Suprapubic skin (tissue), 4 donors: ENCODE results near the gene RAB43.

Source experiments
- EP300 ChIP-seq: sonication (generic); formaldehyde crosslinking; IDR thresholded peaks from one replicate; pipeline ENCODE4 v1.6.1; 2017; ENCODE audit warnings: antibody characterized with exemption
- POLR2A ChIP-seq, 2 donors: fragments of 450-650 bp; IDR thresholded peaks; one replicate each; pipeline ENCODE4 v1.6.1; 2017; ENCODE audit warnings: antibody characterized with exemption in 2 of 2, mild to moderate bottlenecking in 2 of 2, moderate library complexity in 2 of 2
- POLR2AphosphoS5 ChIP-seq, 3 donors: sonication (generic); formaldehyde crosslinking; IDR thresholded peaks; one replicate each; pipeline ENCODE4 v1.6.1; 2017; ENCODE audit warnings: antibody characterized with exemption in 3 of 3
- TF ChIP-seq, protein P1 (sequence below), 2 donors: fragments of 200-600 bp in 1 of 2; fragments of 450-650 bp in 1 of 2; sonication (generic) in 1 of 2; IDR thresholded peaks; one replicate each; pipeline ENCODE4 v1.5.1; 2016 to 2019; ENCODE audit warnings: antibody characterized with exemption in 2 of 2, mild to moderate bottlenecking in 1 of 2, moderate library complexity in 1 of 2

DNA sequence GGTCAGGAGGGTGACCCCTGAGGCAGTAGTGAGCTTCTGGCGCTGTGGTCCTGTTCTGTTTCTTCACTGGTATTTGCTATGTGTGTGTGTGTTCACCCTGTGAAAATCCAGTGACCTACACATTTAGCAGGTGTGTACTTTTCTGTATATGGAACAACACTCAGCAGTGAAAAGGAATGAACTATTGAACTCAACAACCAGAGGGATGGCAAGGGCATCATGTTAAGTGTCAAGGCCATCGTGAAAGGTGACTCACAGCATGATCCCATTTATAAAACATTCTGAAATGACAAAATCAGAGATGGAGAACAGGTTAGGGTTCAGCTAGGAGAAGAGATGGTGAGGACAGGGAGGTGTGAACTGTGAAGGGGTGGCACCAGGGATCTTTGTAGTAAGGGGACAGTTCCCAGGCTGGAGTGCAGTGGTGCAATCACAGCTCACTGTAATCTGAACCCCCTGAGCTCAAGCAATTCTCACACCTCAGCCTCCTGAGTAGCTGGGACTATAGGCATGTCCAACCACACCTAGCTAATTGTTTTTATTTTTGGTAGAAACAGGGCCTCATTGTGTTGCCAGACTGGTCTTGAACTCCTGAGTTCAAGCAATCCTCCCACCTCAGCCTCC, 10.0 kb upstream of the RAB43 start:
- TF ChIP-seq, protein P1, sequence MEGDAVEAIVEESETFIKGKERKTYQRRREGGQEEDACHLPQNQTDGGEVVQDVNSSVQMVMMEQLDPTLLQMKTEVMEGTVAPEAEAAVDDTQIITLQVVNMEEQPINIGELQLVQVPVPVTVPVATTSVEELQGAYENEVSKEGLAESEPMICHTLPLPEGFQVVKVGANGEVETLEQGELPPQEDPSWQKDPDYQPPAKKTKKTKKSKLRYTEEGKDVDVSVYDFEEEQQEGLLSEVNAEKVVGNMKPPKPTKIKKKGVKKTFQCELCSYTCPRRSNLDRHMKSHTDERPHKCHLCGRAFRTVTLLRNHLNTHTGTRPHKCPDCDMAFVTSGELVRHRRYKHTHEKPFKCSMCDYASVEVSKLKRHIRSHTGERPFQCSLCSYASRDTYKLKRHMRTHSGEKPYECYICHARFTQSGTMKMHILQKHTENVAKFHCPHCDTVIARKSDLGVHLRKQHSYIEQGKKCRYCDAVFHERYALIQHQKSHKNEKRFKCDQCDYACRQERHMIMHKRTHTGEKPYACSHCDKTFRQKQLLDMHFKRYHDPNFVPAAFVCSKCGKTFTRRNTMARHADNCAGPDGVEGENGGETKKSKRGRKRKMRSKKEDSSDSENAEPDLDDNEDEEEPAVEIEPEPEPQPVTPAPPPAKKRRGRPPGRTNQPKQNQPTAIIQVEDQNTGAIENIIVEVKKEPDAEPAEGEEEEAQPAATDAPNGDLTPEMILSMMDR (IDR thresholded peaks at IDR 0.05): no peak
- no peak for TF ChIP-seq POLR2A (IDR thresholded peaks at IDR 0.05)
- no peak for TF ChIP-seq POLR2AphosphoS5 (IDR thresholded peaks at IDR 0.05)
- TF ChIP-seq EP300: no peak
